DLD1 (cell line): Measurements from ENCODE around the gene KLK14.

ENCODE experiments used
- in situ Hi-C: cut with HindIII; loops from 2 replicates; pipeline ENCODE4 v1.10.0; 2017; ENCODE audit warnings: low sequenced_read_pairs

Gene KLK14

GRCh38 chr19:51108805-51109146 is 26.1 kb upstream of the KLK14 start:
- in situ Hi-C loops, result no loop called here

DNA sequence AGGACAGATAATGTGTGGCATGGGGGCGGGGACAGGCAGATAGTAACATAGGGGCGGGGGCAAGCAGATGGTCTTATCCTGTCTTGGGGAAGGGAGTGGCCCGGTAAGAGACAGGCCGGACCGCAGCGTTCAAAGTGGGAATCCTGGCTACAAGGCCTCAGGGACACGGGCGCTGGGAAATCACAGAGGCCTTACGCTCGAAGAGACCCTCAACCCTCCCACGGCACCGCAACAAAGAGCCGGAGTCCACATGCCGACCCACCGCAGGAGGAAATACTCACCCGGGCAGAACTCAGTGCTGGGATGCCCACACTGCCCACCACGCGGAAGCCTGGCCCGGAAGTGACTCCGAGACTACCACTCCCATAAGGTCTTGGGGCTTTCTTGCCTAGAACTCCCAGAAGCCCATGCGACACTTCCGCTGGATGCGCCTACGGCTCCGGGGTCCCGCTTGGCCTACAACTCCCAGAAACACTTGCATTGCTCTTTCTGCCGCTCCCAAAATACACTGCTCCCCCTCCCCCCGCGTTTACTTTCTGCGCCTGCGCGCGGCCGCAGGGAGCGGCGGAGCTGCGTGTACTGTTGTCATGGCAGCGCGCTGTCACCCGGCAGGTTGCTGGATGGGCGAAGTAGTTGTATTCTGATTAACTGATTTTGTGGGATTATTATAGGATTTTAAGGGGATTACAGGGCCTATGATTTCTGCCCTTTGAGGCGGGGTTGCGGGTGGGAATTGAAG is 25.5 kb upstream of the KLK14 start, which contains the start of gene CTU1:
CTU1 (minus strand) TSS at position 344 of the 739 bp plus-strand sequence. CDS start 3,840 bp downstream, outside the sequence.
- in situ Hi-C loops, result no loop called here

DNA sequence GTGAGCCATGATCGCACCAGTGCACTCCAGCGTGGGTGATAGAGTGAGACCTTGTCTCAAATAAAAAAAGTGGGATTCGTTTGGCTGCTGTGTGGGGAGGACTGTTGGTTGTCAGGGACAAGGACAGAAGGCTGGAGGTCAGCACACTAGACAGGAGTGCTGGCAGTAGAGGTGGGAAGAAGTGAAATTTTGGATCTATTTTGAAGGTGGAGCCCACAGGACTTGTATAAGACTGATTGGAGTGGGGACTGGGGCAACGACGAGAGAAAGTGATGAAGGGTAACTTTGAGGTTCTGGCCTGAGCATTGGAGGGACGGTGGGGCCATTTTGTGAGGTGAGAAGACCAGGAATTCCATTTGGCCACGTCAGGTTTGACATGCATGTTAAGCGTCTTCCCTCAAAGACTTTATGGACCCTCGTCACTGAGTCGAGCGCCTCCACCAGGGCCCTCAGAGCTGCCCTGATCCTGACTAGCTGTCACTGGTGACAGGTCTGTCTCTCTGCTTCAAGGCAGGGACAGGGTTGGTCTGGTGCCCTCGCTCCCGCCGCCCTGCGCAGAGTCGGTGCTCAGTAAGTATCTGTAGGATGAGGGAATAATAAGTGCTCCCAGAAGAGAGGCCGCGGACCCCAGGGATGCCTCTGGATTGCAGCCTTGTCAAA is 24.8 kb upstream of the KLK14 start:
- in situ Hi-C loops, result no loop called here

DNA sequence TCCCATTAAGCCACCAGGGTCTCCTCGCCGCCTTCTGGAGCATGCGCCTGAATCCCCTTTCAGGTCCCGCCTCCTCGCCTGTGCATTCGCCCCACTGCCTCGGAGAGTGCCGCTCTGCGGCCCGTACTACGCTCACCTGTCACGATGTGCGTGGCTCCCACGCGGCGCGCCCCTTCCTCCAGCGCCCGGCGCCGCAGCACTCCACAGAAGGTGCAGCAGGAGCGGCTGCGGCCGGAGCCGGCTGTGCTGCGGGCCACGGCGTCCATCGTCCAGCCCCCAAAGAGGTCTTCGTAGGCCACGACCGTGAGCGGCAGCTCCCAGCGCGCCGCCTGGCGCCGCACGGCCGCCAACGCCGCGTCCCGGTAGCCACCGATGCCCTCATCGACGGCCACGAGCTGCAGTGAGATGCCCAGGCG is 21.2 kb upstream of the KLK14 start:
- in situ Hi-C loops, result no loop called here

GRCh38 chr19:51102991-51103390 is 20.3 kb upstream of the KLK14 start:
- in situ Hi-C loops, result no loop called here

DNA sequence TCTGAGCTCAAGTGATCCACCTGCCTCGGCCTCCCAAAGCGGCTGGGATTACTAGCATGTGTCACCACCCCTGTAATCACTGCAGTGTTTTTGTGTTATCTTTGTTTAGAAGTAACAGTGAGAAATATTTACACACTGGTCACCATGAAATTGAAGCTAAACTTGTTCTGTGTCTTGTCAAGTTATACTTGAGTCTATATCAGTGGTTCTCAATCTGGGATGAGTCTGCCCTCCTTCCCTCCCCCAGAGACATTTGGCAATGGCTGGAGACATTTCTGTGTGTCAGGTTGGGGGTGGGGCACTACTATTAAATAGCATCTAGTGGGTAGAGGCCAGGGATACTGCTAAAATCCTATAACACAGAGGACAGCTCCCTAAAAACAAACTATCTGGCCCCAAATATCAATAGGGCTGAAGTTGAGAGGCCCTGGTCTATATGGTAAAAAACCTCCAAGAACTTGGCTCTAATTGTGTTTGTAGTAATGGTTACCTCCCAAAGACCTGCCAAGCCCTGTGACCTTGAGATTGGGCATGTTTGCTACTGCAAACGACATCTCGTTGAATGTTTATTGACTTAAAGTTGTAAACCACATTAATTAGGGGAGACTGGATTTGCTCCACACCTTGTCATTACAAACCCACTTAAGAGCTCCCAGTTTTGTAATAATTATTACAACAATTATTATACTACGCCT is 18.6 kb upstream of the KLK14 start:
- in situ Hi-C loops, result no loop called here

- in situ Hi-C loops, result no loop called here
Measured at GRCh38 chr19:51100601-51101000, 17.9 kb upstream of the KLK14 start.

DNA sequence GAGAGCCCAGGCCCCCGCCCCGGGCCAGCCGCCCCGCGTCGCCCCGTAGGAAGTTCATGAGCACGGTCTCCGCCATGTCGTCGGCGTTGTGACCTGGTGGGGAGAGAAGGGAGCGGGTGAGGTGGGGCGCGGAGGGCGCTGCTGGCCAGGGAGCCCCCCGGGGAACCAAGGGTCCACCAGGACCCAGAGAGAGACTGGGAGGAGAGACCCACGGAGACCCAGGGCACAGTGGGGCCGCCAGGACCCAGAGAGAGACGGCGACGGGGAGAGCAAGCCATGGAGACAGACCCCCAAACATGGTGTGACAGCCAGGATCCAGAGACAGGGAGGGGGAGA is 16.3 kb upstream of the KLK14 start:
- in situ Hi-C loops, result no loop called here

DNA sequence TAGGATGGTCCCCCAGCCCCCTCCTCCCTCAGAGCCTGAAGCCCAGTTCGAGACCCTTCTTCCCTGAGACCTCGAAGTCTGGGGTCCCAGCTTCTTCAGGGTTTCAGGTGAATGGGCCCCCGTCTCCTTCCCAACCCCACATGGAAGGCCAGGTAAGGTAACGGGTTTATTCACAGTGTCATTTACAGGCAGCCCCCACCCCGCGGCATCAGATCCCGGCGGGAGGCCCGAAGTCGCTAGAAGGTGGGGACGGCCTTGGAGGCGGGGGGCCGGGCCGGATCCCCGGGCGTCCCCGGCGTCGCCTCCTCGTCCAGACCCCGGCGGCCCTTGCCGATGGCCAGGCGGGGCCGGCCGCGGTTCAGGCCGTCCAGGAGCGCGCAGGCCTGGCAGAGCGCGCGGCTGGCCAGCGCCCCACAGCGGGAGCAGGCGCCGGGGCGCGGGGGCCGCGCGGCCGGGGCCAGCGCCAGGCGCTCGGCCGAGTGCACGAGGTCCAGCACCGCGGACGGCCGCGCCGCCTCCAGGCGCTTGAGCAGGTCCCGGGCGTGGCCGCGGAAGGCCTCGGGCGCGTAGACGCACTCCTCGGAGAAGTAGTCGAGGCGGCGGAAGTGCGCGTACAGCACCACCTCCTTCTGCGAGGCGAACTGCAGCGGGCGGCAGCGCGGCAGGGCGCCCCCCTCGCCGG is 15.8 kb upstream of the KLK14 start:
- in situ Hi-C loops, result no loop called here

- in situ Hi-C loops, result no loop called here
Measured at GRCh38 chr19:51097796-51098195, 15.1 kb upstream of the KLK14 start.

DNA sequence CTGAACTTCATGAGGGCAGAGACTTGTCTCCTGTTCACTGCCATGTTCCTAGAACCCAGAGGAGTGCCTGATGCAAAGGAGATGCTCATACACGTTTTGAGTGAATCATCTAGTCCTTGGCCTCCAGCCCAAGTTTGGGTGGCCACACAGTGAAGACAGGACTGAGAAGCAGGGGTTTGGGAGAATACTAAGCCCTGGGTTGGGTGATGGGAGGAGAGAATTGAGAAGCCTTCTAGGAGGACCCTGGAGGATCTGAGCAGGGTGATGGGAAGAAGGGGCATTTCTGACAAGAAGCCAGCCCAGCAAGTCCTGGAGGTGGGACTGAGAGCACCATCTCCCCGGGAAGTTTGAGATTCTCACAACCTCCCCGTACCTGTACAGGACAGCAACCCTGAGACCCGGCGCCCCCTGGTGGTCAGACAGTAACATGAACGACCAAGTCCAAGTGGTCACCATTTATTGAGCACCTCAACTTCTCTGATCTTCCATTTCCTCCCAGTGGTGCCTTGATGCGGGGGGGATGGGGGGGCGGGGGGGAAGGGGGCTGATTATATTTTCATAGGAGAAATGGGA is 14.6 kb upstream of the KLK14 start:
- in situ Hi-C loops, result no loop called here

GRCh38 chr19:51096473-51097165 is 13.9 kb upstream of the KLK14 start:
- in situ Hi-C loops, result no loop called here

DNA sequence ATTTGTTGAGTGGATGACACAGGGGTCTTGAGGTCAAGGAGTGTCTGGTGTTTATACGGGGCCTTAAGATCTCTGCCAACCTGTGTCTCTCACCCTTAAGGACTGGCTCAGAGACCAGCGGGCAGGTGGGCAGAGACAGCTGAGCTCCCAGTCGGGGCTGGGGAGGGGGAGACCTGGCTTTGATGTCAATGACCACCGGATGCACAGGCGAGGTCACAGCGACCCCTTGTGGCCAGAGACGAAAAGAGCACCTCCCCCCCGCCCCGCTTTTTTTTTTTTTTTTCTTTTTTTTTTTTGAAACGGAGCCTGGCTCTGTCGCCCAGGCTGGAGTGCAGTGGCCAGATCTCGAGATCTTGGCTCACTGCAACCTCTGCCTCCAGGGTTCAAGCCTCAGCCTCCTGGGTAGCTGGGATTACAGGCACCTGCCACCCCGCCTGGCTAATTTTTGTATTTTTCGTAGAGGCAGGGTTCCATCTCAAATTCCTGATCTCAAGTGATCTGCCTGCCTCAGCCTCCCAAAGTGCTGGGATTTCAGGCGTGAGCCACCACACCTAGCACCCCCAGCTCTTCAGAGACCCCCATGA is 12.1 kb upstream of the KLK14 start:
- in situ Hi-C loops, result no loop called here

DNA sequence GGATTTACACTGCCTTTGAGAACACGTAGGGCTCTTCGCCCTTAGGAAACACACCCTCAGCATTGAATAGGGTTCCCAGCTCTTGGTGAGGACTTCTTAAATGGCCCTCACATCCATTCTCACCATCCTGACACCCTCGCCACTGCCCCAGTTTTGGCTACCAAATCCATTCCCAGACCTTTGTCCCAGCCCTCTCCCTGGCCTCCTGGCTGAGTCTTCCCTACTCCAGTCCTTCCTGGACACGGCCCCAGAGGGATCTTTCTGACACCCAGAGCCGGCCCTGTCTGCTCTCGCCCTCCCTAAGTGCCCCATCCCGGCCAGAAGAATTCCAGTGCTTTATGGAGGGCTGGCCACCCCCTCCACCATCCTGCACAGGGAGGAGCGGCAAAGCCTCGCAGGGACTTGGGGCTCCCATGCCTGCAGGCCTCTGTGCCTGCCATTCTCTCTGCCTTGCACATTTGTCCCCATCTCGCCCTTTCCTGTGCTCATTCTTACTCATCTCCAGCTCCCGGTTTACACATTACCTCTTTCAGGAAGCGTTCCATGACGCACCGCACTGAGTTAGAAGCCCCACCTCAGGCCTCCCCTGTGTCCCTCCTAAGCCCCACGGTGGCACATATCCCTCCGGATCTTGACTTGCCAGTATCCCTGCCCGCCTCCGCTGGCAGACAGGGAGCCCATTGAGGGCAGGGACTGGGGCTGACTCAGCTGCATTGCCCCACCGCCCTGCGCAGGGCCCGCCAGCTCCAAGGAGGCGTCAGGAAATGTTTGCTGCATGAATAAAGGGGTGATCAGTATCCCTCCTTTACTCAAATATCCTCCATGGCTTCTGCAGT is 11.0 kb upstream of the KLK14 start:
- in situ Hi-C loops, result no loop called here

DNA sequence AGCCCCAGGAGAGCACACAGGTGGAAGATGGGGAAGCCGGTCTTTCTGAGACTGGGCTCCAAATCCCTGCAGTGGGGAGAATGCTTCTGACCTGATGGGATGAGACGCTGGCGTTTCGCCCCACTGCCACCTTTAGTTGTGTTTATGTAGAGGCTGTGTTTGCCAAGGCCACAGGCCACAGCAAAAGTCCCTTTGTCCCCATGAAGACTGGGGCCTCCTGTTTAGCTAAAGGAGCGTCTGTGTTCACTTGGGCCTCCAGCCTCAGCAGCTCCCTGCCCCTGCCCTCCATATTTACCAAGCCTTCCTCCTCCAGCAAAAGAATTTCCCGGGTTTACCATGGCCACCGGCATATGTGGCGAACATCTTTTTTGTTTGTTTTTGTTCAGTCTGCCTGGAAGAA is 10.4 kb upstream of the KLK14 start:
- in situ Hi-C loops, result no loop called here

DNA sequence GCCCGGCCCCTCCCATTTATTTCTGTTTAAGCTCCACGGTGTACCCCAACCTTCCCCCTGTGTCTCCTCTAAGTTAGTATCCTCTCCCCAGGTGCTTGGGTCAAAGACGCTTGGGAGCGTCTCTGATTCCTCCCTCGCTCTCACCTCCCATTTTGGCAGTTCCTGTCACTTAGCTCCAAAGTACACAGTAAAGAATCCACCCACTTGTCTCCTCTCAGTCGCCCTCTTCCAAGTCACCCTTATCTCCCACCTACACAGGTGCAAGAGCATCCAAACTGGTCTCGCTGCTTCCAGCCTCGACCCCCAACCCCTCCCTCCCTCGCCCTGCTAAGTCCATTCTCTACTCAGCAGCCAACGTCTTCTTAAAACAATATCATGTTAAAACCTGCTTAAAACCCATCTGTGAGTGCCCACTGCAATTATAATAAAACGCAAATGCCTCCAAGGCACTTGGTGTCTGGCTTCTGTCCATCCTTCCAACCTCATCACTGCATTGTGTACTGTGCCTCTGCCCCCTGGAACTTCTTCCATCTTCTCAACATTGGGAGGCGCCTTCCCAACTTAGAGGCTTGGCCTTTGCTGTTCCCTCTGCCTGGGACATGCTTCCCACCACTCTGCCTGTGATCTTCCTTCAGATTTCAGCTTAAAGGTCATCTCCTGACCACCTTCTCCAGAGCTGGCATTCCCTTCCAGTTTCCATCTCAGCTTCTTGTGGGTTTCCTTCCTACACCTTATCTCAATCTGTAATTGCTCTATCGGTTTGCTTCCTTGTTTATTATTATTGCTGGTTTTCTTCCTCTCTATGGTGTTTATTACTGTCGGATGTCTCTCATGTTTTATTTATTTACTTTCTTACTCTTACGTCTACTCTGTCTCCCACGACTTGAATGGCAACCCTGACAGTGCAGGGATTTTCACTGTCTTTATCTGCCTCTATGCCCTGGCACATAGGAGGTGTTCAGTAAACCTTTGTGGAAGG is 9.5 kb upstream of the KLK14 start:
- in situ Hi-C loops, result no loop called here

DNA sequence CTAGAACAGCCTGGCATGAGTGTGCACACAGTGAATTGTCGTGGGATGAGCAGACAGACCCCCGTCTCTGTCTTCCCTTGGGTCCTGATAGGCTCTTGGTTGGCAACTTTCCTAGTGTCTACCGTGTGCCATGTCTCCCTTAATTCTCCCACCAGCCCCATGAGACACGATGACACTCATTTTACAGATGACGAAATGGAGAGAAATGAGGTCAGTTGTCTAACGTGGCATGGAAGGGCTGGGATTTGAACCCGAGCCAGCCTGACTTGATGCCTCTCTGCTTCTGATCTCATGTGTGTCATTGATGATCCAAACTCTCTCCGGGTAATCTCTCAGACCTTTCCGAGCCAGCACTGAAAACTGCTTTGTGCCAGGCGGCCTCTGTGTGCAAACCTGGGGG is 8.4 kb upstream of the KLK14 start:
- in situ Hi-C loops, result no loop called here

DNA sequence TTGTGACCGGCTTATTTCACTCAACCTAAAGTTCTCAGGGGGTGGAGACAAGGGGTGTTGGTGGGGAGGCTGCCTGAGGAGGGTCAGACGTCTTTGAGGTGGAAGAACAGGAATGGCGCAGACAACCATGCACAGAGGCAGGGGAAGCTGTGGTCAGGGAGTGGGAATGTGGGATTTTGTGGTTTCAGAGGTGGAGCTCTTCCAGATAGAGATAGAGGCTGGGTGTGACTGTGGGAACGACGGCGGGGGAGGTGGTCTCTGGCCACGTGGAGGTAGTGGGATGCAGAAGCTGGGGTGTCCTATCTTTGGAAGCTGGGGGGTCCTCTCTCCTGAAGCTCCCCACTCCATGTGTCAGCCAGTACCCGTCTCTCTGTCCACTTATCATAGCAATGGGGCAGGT is 7.8 kb upstream of the KLK14 start:
- in situ Hi-C loops, result no loop called here
